Stomach (tissue), 4 donors: ENCODE results near the gene EIPR1.

Experiments used
- EP300 ChIP-seq: sonication (generic); formaldehyde crosslinking; IDR thresholded peaks from one replicate; pipeline ENCODE4 v1.6.1; 2017; ENCODE audit warnings: antibody characterized with exemption
- POLR2A ChIP-seq, 4 donors: fragments of 450-650 bp; IDR thresholded peaks; one replicate each; pipeline ENCODE4 v1.6.1; 2016; ENCODE audit warnings: antibody characterized with exemption in 4 of 4, control low read depth in 2 of 4, mild to moderate bottlenecking in 1 of 4, moderate library complexity in 1 of 4
- POLR2AphosphoS5 ChIP-seq, 3 donors: sonication (generic); formaldehyde crosslinking; IDR thresholded peaks; one replicate each; pipeline ENCODE4 v1.6.1; 2016; ENCODE audit warnings: antibody characterized with exemption in 3 of 3
- TF ChIP-seq, protein P1 (sequence below), 7 experiments: fragments of 450-650 bp in 4 of 7; fragments of 200-600 bp in 3 of 7; sonication (generic) in 3 of 7; IDR thresholded peaks; one replicate each; pipeline ENCODE4 v1.5.1; 2016 to 2019; ENCODE audit warnings: antibody characterized with exemption in 7 of 7, control low read depth in 2 of 7, mild to moderate bottlenecking in 1 of 7

DNA sequence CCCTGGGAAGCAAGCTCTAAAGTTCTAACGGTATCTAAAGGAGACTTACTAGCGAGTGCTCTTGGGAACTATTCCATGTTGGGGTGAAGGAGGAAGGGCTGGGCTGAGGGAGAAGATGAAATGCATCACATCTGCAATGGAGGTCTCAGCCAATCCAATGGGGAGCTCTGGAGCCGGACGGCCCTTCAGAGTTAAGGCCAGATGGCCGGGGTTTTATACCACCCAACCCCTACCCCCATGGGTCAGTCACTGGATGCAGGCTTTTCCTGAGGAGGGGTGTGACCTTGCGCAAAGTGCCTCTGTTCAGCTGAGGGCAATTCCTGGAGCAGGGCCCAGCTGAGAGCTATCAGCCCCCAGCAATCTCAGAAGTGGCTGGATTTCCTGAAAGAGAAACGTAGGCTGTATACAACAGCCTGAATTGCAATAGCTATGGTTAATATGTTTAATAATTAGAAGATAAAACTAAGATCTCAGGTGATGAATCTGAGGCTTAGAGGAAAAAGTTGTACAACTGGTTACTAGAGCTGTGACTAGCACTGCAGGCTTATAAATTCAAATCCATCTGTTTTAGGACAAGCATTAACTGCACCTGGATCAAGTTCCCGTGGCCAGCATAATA, 21.6 kb downstream of the EIPR1 start:
- TF ChIP-seq POLR2AphosphoS5 (IDR thresholded peaks at IDR 0.05) = no peak
- TF ChIP-seq POLR2A (IDR thresholded peaks at IDR 0.05) = no peak
- no peak for TF ChIP-seq EP300
- TF ChIP-seq, protein P1, sequence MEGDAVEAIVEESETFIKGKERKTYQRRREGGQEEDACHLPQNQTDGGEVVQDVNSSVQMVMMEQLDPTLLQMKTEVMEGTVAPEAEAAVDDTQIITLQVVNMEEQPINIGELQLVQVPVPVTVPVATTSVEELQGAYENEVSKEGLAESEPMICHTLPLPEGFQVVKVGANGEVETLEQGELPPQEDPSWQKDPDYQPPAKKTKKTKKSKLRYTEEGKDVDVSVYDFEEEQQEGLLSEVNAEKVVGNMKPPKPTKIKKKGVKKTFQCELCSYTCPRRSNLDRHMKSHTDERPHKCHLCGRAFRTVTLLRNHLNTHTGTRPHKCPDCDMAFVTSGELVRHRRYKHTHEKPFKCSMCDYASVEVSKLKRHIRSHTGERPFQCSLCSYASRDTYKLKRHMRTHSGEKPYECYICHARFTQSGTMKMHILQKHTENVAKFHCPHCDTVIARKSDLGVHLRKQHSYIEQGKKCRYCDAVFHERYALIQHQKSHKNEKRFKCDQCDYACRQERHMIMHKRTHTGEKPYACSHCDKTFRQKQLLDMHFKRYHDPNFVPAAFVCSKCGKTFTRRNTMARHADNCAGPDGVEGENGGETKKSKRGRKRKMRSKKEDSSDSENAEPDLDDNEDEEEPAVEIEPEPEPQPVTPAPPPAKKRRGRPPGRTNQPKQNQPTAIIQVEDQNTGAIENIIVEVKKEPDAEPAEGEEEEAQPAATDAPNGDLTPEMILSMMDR (IDR thresholded peaks at IDR 0.05) = no peak
